ENCODE measurements around the gene CFAP65.

Gene CFAP65

GRCh38 chr2:219030177-219030940 is 11.0 kb downstream of the CFAP65 start:
- DNase-seq: no peak

DNA sequence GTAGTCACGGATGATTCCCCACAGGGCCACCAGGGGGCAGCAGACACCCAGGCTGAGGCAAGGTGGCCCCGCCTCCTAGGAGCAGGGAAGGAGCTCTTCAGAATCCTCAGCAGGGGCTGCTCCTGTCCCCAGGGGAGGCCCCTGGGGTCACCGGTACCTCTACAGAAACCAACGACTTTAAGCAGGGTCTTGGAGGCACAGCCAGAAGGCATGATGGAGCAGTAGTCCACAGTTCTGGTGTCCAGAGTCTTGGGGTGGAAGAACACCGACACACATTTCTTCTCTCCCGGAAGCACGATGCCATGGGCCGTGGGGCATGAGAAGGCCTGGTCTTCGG is 11.5 kb downstream of the CFAP65 start:
- no peak for DNase-seq

DNA sequence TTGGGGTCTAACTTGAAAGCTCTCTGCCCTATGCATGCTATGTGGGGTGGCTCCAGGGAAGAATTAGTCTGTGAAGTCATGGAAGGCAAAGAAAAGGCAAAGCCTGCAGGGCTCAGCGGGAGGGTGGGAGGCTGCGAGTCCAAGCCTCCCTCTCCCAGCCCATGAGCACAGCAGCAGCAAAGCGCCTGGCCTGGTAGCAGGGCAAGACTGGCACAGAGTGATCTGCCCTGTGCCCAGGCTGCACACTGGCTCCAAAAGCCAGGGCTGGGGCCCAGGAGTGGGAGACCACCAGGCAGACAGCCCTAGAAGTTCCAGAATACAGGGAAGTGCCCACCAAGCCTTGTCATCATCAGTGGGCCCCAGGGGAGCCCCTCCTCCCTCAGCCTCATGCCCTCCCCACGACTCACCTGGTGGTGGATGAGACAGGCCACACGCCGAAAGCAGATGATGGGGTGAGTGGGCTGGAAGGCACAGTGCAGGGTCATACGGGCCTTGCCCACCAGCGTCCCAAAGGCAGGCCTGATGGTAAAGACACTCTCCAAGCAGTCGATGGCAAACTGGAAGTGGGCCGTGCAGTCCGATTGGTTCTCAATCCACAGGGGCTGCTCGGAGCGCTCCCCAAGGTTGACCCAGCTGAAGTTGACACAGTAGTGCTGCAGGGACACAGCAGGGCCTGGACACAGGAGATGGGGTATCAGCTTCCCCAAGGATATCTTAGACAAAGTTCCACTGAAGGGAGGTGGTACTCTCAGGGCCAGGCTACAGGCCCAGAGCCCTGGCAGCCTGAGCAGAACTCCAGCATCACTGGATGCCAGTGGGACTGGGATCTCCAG is 12.1 kb downstream of the CFAP65 start:
- no peak for DNase-seq

DNA sequence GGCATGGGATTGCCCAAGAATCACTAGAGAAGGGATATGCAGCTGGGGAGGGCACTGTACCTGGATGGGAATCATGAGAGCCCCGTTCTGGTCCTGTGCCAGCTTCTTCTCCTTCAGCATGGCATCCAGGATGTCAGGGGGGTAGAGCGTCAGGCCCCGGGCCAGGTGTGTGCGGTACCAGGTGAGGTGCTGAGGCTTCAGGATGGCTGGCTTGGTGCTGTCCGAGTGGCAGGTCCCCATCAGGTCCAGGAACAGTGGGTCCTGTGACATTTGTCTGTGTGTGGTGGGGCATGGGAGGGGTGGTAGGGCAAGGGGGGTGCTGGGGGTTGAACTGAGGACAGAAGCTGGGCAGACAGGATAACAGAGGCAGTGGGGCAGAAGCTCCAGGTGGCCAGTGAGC is 13.2 kb downstream of the CFAP65 start:
- no peak for DNase-seq

GRCh38 chr2:219027511-219028055 is 13.7 kb downstream of the CFAP65 start:
- no peak for DNase-seq

GRCh38 chr2:219026946-219027345 is 14.4 kb downstream of the CFAP65 start:
- DNase-seq: no peak

- DNase-seq: no peak
These were observed 15.4 kb downstream of the CFAP65 start for GRCh38 chr2:219025637-219026585.

- no peak for DNase-seq
These were observed 17.3 kb downstream of the CFAP65 start for GRCh38 chr2:219024059-219024458.

GRCh38 chr2:219023045-219023605 is 18.2 kb downstream of the CFAP65 start:
- DNase-seq: no peak

DNA sequence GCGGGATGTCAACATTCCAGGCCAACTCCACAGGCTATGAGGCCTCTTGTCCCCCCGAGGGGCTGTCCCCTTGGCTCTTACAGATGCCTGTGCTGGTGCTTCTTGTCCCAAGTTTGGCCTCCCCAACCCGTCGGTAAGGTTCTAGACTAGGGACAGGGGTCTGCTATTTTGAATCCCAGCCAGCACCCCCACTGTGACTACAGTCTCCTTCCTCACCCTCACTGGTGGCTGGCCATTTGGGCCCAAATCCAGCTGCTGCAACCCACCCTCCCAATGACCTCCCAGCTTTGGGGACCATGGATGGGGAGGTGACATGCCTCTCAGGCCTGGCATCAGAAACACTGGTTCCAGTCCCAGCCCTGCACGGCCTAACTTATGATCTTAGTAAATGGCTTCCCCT is 18.7 kb downstream of the CFAP65 start:
- no peak for DNase-seq

DNA sequence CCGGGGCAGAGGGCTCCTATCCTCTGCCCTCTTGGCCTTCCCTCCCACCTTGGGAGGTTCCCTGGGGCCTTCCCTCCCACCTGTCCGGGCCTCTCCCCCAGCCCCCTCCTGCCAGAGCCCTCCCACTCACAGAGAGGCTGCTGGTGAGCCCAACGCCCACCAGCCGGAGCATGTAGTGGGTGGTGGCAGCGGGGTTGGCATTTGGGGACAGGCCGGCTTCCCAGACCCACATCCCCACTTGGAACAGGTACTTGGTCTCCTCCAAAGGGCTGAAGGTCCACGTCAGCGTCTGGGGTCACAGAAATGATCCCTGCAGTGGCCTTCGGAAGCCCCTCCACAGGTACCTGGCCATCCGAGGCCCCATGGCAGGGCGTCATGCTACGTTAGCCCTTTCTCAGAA is 19.3 kb downstream of the CFAP65 start:
- DNase-seq: no peak

DNA sequence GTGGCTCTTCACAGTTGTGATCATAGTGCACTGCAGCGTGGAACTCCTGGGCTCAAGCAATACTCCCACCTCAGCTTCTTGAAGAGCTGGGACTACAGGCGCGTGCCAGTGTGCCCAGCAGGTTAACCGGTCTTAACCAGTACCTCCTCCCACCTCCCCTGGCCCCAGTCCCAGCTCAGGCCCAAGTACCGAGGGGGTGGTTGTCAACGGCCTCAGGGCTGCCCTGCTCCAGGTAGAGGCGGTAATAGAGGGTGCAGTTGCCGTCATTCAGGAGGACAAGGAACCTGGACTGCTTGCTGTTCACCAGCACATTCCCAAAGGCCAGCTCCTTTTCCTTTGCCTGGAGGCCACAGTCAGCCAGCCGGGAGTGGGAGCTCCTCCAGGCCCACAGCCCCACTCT is 19.7 kb downstream of the CFAP65 start:
- no peak for DNase-seq

DNA sequence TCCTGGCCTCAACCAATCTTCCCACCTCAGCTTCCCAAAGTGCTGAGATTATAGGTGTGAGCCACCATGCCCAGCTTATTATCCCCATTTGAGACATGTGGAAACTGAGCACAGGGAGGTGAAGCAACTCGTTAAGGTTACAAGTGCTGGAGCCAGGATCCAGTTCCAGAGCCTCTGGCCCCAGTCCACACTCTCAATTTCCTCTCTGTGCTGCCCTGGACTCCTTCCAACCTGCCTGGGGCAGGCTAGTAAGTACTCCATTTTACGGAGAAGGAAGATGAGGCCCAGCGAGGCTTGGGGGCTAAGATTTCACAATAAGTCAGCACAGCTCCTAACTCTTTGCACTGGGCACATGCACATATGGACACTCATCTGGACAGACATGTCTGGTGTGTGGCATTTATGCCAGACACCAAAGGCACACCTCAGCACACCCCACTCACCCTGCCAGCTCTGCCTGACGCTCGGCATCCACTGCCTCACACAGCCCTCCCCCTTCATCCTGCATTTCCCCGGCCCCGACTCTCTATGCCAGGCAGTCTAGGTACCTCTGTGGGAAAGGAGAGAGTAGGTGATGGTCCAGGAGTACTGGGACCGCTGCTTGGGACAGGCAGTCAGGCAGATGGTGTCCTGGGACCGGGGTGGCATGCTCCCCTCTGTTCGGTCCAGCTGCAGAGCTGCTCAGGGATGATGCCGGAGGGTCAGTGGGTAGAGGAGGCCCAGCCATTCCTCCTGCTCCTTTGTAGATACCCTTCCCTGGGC is 20.5 kb downstream of the CFAP65 start:
- DNase-seq: no peak

GRCh38 chr2:219019436-219019835 is 21.9 kb downstream of the CFAP65 start:
- no peak for DNase-seq

GRCh38 chr2:219018726-219019125 is 22.6 kb downstream of the CFAP65 start:
- no peak for DNase-seq

DNA sequence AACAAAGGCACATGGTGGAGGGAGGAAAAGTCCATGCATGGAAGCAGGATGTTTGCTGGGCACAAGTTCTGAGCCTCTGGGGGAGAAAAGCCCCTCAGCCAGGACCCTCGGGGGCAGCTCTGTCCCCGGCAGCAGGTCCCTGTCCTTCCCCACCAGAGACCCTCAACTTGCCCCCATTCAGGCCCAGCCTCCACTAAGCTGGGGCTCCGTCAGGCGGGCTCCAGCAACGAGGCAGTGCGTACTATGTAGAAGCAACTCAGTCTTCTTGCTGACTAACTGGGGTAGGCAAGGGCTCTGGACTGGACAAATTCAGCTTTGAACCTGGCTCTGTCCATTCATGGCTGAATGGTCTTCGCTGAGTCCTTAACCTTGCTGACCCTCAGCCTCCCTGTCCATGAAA is 23.0 kb downstream of the CFAP65 start:
- DNase-seq: no peak

DNA sequence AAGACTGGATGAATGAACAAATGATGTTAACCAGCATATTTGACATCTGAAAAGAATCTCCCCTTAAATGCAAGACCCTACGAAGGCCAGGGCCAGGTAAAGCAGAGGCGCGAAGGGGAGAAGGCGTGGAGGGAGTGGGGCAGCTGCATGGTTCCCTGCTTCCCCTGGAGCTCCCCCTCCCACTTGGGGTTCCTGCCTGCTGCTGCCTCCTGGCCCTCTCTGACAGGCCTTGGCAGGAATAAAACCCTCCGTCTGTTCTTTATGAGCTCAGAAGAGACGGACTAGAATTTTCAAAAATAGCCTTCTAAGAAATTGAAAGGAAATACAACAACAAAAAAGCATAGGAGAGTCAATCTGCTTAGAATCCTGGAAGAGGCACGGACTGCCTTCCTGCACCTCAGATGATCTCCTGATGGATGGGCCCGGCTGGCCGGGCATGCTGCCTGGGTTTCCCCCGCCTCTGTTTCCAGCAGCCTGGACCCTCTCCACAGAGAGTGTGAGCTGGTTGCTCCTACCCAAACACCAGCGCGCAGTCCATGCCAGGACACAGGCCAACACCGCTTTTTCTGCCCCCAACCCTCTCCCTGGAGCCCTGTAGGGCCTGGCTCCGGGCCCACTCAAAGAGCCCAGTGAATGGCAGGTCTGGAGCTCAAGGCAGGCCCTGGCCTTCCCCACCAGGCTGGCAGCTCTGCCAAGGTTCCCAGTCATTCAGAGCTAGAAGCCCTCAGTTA is 23.9 kb downstream of the CFAP65 start:
- DNase-seq: no peak

GRCh38 chr2:219016721-219017120 is 24.6 kb downstream of the CFAP65 start:
- no peak for DNase-seq

GRCh38 chr2:219010873-219011272 is 30.4 kb downstream of the CFAP65 start:
- DNase-seq: no peak

DNA sequence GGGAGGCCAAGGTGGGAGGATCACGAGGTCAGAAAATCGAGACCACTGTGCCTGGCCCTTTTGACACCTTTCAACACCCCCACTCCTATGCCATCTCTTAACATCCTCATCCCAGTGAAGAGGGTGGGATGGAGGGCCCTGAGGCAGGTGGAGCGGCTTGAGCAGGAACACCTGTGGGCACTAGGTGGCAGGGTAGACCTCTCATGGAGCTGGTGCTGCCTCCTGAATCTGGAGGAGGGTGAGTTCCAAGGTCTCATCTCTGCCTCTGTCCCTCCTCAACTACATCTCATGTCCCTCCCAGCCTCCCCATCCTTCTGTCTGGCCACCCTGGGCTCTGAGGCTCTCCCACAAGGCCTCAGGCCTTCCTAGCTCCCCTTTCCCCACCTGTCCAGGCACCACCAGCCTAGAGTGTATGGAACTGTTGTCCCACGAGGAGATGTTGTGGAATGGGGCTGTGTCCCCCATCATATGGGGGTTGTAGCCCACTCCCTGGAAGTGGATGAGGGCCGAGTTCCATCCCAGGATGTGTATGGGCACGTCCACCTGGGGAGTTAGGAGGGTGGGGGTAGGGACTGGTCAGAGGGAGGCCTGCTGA is 31.1 kb downstream of the CFAP65 start:
- DNase-seq: no peak

- no peak for DNase-seq
These were observed 32.0 kb downstream of the CFAP65 start for GRCh38 chr2:219009294-219009693.

Measured in NCI-H524 treated with DMSO at 0.1 percent for 48 hours (cell line).